ACC112 (cell line): ENCODE measurements around the gene ELAC2.
"Not testable (repeated sequence)": the region's sequence is repeated elsewhere in the genome, so short reads cannot be mapped to it uniquely, and the experiment has no call there.

Experiments used
- H2AFZ ChIP-seq: fragments of 200-600 bp; sonication (generic); one replicate; pipeline ENCODE4 v1.6.0; 2017; ENCODE audit warnings: antibody characterized with exemption, low read length; ENCODE audit not compliant: unreplicated experiment
- H3K27ac ChIP-seq: fragments of 200-600 bp; sonication (generic); 2 replicates; pipeline ENCODE4 v1.5.1; 2014; ENCODE audit warnings: low read depth, mild to moderate bottlenecking, antibody characterized with exemption, low read length, moderate library complexity
- H3K27me3 ChIP-seq: fragments of 200-600 bp; sonication (generic); 2 replicates; pipeline ENCODE4 v1.6.1; 2014; ENCODE audit warnings: mild to moderate bottlenecking, antibody characterized with exemption, low read length, moderate library complexity, mixed read lengths; ENCODE audit not compliant: insufficient read depth
- H3K36me3 ChIP-seq: fragments of 200-600 bp; sonication (generic); 2 replicates; pipeline ENCODE4 v1.6.1; 2016; ENCODE audit warnings: mild to moderate bottlenecking, antibody characterized with exemption, low read length, moderate library complexity, mixed read lengths; ENCODE audit not compliant: insufficient read depth
- H3K4me1 ChIP-seq: fragments of 200-600 bp; sonication (generic); one replicate; pipeline ENCODE4 v1.6.1; 2016; ENCODE audit warnings: low read length, mixed read lengths; ENCODE audit not compliant: insufficient read depth, unreplicated experiment, control insufficient read depth
- H3K4me3 ChIP-seq: fragments of 200-600 bp; sonication (generic); 2 replicates; pipeline ENCODE4 v1.5.1; 2014; ENCODE audit warnings: mild to moderate bottlenecking, low read depth, low read length
- H3K79me2 ChIP-seq: fragments of 200-600 bp; sonication (generic); one replicate; pipeline ENCODE4 v1.6.0; 2016; ENCODE audit warnings: low read length; ENCODE audit not compliant: control insufficient read depth, unreplicated experiment, insufficient read depth

ELAC2 gene

DNA sequence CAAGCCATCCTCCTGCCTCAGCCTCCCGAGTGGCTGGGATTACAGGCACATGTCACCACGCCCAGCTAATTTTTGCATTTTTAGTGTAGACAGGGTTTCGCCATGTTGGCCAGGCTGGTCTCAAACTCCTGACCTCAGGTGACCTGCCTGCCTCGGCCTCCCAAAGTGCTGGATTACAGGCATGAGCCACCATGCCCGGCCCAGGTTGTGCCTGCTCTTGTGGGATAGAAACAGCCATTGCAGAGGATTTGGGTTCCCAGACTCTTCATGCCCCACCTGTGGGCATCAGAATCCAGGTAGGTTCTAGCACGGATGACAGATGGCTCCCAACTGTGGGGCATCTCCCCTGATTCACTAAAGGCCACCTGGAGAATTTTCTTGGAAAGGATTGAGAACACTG lies 39.0 kb downstream of the ELAC2 start:
- not testable (repeated sequence) for H3K79me2 ChIP-seq, H3K27me3 ChIP-seq, H3K4me3 ChIP-seq, H3K36me3 ChIP-seq, H2AFZ ChIP-seq, H3K27ac ChIP-seq, H3K4me1 ChIP-seq

DNA sequence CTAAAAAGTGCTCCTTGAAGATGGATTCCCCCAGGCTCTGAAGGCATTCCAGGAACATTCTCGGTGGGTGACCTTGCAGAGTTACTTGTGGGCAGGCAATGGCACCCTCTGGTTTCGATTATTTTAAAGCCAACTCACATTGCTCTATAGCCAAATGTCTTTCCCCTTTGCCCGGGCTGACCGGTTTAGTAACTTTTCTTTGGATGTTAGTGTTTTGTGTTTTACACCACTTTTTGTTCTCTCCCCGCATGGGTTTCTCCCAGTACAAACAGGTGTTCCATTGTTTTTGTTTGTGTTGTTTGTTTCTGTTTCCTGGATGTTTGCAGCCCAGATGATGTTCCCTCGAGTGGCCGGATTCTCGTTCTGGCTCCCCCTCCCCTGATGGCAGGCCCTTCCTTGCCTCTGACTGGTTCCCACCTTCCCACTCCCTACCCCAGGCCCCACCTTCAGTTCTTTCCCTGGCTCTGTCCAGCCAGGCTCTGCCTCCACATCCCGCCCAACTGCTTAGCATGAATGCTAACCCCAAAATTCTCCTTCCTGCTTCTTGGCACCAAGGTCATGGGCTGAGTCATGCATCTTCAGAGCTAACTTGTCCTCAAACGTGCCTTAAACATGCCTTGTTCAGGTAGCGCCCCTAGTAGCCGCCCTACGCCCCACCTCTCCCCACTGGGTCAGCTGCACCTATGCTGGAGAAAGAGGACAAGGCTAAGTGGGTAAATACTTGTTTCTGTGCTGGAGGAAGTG lies 40.6 kb downstream of the ELAC2 start:
- H3K79me2 ChIP-seq: no peaks in the 10 kb centered on the region
- no peak overlapping the region for H2AFZ ChIP-seq
- H3K4me3 ChIP-seq: no peak overlapping the region
- no peak overlapping the region for H3K27ac ChIP-seq
- peaks cover 6% of the 10 kb centered on the region; the same call in 1 of the 2 replicates for H3K27me3 ChIP-seq
- H3K4me1 ChIP-seq: peaks cover 3% of the 10 kb centered on the region
- H3K36me3 ChIP-seq: no peaks in the 10 kb centered on the region

DNA sequence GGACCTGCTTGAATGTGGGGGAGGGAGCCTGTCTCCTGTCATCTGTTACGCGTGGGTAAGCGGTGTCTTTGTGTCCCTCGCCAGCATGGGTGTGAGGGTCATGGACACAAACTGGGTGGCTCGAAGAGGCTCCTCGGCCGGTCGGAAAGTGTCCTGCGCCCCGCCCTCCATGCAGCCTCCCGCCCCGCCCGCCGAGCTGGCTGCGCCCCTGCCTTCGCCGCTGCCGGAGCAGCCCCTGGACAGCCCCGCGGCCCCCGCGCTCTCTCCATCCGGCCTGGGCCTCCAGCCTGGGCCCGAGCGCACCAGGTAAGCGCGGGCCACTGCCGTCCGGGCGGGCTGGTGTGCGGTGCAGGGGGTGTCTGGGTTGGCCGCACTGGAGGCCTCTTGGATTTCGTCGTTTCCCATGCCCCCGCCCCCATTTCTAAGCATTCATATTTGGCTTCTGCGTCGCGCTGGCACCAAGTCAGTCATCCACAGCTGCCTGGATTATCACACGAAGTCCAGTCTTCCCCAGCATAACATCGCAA lies 43.8 kb downstream of the ELAC2 start:
- H3K4me3 ChIP-seq: peak overlapping the region; percentile 69
- H3K27ac ChIP-seq: no peak overlapping the region
- peak overlapping the region; percentile 50 for H2AFZ ChIP-seq
- H3K4me1 ChIP-seq: peaks cover 3% of the 10 kb centered on the region
- H3K79me2 ChIP-seq: no peaks in the 10 kb centered on the region
- peaks cover 12% of the 10 kb centered on the region; the same call in 1 of the 2 replicates for H3K27me3 ChIP-seq
- H3K36me3 ChIP-seq: no peaks in the 10 kb centered on the region

DNA sequence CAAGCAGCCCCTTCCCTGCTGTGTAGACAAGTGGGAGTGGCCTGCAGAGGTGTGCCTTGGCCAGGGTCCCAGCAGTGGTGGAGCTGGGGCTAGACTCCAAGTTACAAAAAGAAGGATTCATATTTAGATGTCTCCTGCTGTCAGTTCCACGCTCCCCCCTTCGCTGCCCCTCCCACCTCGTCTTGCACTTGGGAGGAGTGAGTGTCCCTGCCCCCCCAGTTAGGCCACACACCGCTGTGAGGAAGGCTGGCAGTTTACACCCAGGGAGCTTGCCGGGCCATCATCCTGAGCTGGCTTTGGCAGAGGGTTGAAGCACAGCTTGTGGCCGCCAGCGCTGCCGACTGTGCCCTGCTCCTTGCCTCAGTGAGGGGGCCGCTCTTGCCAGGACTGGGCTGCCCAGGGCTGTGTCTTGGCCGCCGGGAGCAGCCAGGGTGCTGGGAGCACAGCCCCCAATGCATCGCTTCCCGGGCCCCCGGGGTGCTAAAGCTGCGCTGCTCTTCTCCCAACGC lies 44.3 kb downstream of the ELAC2 start:
- H3K27me3 ChIP-seq: peaks cover 12% of the 10 kb centered on the region; the same call in 1 of the 2 replicates
- no peaks in the 10 kb centered on the region for H3K79me2 ChIP-seq
- peak overlapping the region; percentile 50 for H2AFZ ChIP-seq
- H3K27ac ChIP-seq: no peak overlapping the region
- H3K4me3 ChIP-seq: peak overlapping the region; percentile 69
- peaks cover 3% of the 10 kb centered on the region for H3K4me1 ChIP-seq
- no peaks in the 10 kb centered on the region for H3K36me3 ChIP-seq

DNA sequence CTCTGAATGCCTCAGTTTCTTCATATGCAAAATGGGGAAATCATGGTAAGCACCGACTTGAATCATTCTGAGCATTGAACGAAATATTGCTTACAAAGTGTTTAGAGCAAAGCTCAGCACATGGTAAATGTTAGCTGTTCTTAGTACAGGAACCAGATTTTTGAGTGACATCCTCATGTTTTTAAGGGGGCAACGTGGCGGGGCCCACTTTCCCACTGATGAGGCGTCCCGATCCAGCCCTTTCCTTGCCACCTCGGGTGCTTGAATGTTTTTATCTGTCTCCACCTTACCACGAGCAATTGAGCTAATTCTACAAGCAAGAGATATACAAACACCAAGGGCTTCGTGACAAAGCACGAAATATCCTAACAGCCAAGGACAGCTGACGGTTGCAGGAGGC lies 49.9 kb downstream of the ELAC2 start:
- H3K27me3 ChIP-seq: peaks cover 6% of the 10 kb centered on the region; the same call in 1 of the 2 replicates
- no peak overlapping the region for H3K27ac ChIP-seq
- no peak overlapping the region for H2AFZ ChIP-seq
- H3K4me3 ChIP-seq: no peak overlapping the region
- H3K4me1 ChIP-seq: no peaks in the 10 kb centered on the region
- no peaks in the 10 kb centered on the region for H3K36me3 ChIP-seq
- H3K79me2 ChIP-seq: no peaks in the 10 kb centered on the region

DNA sequence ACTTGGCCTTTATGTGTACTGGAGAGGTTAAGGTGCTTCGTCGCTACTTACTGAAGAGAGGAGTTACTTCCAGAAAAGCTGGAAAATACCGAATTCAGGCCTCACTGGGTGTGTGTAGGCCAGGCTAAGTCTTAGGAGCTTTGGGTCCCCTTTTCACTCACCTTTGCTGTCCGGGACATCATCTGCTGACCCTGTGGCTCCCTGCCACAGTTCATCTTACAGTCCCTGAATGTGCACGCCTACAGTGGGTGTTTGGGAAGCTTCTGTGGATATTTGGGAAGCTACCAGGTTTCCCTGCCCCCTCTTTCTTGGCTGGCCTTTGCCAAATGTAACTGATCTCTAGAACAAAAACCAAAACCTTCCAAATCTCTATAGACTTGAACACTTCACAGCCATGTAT lies 51.4 kb downstream of the ELAC2 start:
- Histone ChIP-seq H3K4me3 (no peak overlapping the region), H3K79me2 (no peaks in the 10 kb centered on the region), H2AFZ (no peak overlapping the region), H3K27me3 (peaks cover 5% of the 10 kb centered on the region; the same call in 1 of the 2 replicates), H3K36me3 (no peaks in the 10 kb centered on the region), H3K27ac (no peak overlapping the region), H3K4me1 (no peaks in the 10 kb centered on the region)

DNA sequence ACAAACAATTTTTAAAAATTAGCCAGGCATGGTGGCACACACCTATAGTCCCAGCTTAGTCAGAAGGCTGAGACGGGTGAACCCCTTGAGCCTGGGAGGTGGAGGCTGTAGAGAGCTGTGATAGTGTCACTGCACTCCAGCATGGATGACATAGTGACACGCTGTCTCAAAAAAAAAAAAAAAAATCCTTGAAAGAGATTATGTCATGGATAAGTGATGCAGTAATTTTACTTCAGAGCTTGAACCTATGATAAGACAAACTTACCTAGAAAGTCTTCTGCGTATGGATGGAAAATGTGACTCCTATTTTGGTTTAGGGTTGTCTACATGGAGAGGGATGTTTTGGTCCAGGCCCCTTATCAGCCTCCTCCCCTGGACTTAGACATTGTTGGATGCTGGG lies 51.8 kb downstream of the ELAC2 start:
- no peak overlapping the region for H2AFZ ChIP-seq
- no peaks in the 10 kb centered on the region for H3K79me2 ChIP-seq
- no peak overlapping the region for H3K27ac ChIP-seq
- H3K27me3 ChIP-seq: peaks cover under 1% of the 10 kb centered on the region; the same call in 1 of the 2 replicates
- no peaks in the 10 kb centered on the region for H3K4me1 ChIP-seq
- no peak overlapping the region for H3K4me3 ChIP-seq
- H3K36me3 ChIP-seq: no peaks in the 10 kb centered on the region

DNA sequence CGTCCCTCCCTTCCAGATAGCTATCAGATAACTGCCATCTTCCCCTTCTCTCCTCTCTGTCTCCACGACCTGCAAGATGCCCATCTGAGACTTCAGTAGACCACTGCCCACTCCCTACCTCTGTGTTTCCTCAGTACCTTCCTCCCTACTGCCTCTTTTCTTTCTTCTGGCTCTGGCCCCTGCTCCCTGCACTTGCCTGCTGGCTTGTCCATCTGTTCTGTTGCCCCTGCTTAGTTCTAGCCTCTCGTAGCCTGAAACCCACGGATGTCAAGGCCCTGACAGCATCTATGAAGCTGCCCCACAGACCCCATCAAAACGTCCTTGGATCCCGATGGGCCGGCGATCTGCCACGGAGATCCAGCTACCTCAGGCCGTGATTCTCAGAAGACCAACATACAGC lies 53.0 kb downstream of the ELAC2 start:
- Histone ChIP-seq H3K79me2 (no peaks in the 10 kb centered on the region), H3K36me3 (no peaks in the 10 kb centered on the region), H3K27me3 (no peaks in the 10 kb centered on the region), H3K27ac (no peak overlapping the region), H3K4me3 (no peak overlapping the region), H3K4me1 (peaks cover under 1% of the 10 kb centered on the region), H2AFZ (no peak overlapping the region)

DNA sequence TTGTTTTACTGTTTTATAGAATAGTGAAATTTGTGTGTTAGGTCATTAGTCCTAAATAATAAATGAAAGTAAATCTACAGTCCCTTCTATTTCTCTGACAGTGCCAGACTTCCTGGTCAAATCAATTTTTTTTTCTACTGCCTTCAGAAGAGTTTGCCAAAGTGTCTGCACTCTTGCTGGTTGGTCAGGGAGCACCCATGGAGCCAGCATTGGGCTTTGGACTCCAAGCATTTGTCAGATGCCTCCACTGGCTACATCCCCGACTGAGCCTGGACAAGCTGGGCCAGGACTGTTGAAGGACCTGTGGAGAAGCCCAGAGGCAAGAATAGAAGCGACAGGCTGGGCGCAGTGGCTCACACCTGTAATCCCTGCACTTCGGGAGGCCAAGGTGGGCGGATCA lies 53.7 kb downstream of the ELAC2 start:
- Histone ChIP-seq H2AFZ (no peak overlapping the region), H3K27me3 (no peaks in the 10 kb centered on the region), H3K4me1 (peaks cover 6% of the 10 kb centered on the region), H3K79me2 (no peaks in the 10 kb centered on the region), H3K27ac (no peak overlapping the region), H3K36me3 (no peaks in the 10 kb centered on the region), H3K4me3 (no peak overlapping the region)

DNA sequence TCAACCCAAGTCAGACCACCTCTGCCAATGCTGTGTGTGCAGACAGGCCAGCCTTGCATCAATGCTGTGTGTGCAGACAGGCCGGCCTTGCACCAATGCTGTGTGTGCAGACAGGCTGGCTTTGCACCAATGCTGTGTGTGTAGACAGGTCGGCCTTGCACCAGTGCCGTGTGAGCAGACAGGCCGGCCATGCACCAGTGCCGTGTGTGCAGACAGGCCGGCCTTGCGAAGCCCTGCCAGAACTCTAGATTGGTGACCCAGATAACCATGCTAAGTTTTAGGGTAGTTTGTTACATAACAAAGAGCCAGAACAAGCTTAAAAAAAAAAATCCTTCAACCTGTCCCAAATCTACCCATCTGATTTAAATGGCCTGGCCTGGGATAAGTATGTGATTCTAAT lies 54.3 kb downstream of the ELAC2 start:
- Histone ChIP-seq H3K36me3 (no peaks in the 10 kb centered on the region), H2AFZ (no peak overlapping the region), H3K27ac (no peak overlapping the region), H3K79me2 (no peaks in the 10 kb centered on the region), H3K27me3 (no peaks in the 10 kb centered on the region), H3K4me1 (peaks cover 13% of the 10 kb centered on the region), H3K4me3 (no peak overlapping the region)

DNA sequence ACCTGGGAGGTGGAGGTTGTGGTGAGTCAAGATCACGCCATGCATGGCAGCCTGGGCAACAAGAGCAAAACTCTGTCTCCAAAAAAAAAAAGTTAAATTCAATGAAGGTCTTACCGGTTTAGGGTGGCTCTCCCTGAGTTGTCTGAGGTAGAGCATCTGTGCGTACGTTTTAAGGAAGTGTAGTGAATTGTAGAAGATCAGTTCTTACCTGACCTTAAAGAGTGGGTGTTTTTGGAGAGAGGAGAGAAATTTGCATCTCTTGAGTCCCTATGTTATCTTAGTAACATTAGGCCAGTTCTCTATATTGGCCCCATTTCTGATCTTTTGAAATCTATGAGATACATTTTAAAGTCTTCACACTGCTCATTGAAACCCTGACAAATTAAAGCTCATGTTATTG lies 56.2 kb downstream of the ELAC2 start:
- H3K79me2 ChIP-seq: no peaks in the 10 kb centered on the region
- no peak overlapping the region for H3K27ac ChIP-seq
- H3K4me1 ChIP-seq: peaks cover 13% of the 10 kb centered on the region
- no peaks in the 10 kb centered on the region for H3K36me3 ChIP-seq
- no peak overlapping the region for H3K4me3 ChIP-seq
- no peak overlapping the region for H2AFZ ChIP-seq
- H3K27me3 ChIP-seq: no peaks in the 10 kb centered on the region
